Jurkat, Clone E6-1 (cell line): ENCODE measurements around the gene PRKN.

Source experiments
- DNase-seq: peaks from one replicate; pipeline ENCODE4 v3.0.0-alpha.2; 2011; ENCODE audit warnings: low read depth, low spot score
- H3K4me3 ChIP-seq: 2 replicates; pipeline ENCODE4 v1.5.1; 2011; ENCODE audit warnings: mild to moderate bottlenecking, low read length, control low read depth, moderate library complexity

Gene PRKN

GRCh38 chr6:162489101-162489976, 238.2 kb downstream of the PRKN start:
- no peak for DNase-seq
- H3K4me3 ChIP-seq: no peak overlapping the region

- no peak overlapping the region for H3K4me3 ChIP-seq
- no peak for DNase-seq
These were observed 239.1 kb downstream of the PRKN start for GRCh38 chr6:162488444-162488843.

GRCh38 chr6:162485464-162485863, 242.1 kb downstream of the PRKN start:
- no peak overlapping the region for H3K4me3 ChIP-seq
- DNase-seq: no peak

- H3K4me3 ChIP-seq: no peak overlapping the region
- DNase-seq: no peak
These were observed 245.6 kb downstream of the PRKN start for GRCh38 chr6:162481938-162482337.

GRCh38 chr6:162481320-162481719, 246.2 kb downstream of the PRKN start:
- no peak overlapping the region for H3K4me3 ChIP-seq
- DNase-seq: no peak

GRCh38 chr6:162478192-162478671, 249.3 kb downstream of the PRKN start:
- no peak overlapping the region for H3K4me3 ChIP-seq
- DNase-seq: peak; percentile 42

GRCh38 chr6:162474722-162475121, 252.8 kb downstream of the PRKN start:
- DNase-seq: no peak
- H3K4me3 ChIP-seq: no peak overlapping the region

- DNase-seq: no peak
- no peak overlapping the region for H3K4me3 ChIP-seq
These were observed 255.7 kb downstream of the PRKN start for GRCh38 chr6:162471842-162472241.

- no peak overlapping the region for H3K4me3 ChIP-seq
- no peak for DNase-seq
These were observed 259.2 kb downstream of the PRKN start for GRCh38 chr6:162468326-162468725.

GRCh38 chr6:162467679-162468078, 259.9 kb downstream of the PRKN start:
- DNase-seq: no peak

GRCh38 chr6:162463576-162463975, 264.0 kb downstream of the PRKN start:
- no peak overlapping the region for H3K4me3 ChIP-seq
- no peak for DNase-seq

More at GRCh38 chr6:162467679-162468078, 259.9 kb downstream of the PRKN start:
- H3K4me3 ChIP-seq: no peak overlapping the region

- no peak overlapping the region for H3K4me3 ChIP-seq
- DNase-seq: no peak
These were observed 267.6 kb downstream of the PRKN start for GRCh38 chr6:162459985-162460384.

GRCh38 chr6:162450358-162450757, 277.2 kb downstream of the PRKN start:
- no peak for DNase-seq
- H3K4me3 ChIP-seq: no peak overlapping the region

- DNase-seq: no peak
- H3K4me3 ChIP-seq: no peak overlapping the region
These were observed 279.3 kb downstream of the PRKN start for GRCh38 chr6:162448294-162448693.

- no peak overlapping the region for H3K4me3 ChIP-seq
- no peak for DNase-seq
These were observed 284.5 kb downstream of the PRKN start for GRCh38 chr6:162443101-162443500.

- no peak overlapping the region for H3K4me3 ChIP-seq
- DNase-seq: peak; percentile 1
These were observed 284.9 kb downstream of the PRKN start for GRCh38 chr6:162442687-162443086.

- DNase-seq: no peak
- H3K4me3 ChIP-seq: no peak overlapping the region
These were observed 285.6 kb downstream of the PRKN start for GRCh38 chr6:162441991-162442390.

- DNase-seq: no peak
- no peak overlapping the region for H3K4me3 ChIP-seq
These were observed 288.6 kb downstream of the PRKN start for GRCh38 chr6:162438980-162439379.

GRCh38 chr6:162435071-162435470, 292.5 kb downstream of the PRKN start:
- no peak overlapping the region for H3K4me3 ChIP-seq
- no peak for DNase-seq

- no peak for DNase-seq
- no peak overlapping the region for H3K4me3 ChIP-seq
These were observed 306.6 kb downstream of the PRKN start for GRCh38 chr6:162421004-162421403.
